C4-2B (cell line): ENCODE measurements around the gene PTMS.

Experiments
- ZFX ChIP-seq: fragments of 450-650 bp; IDR thresholded peaks from 2 replicates; pipeline ENCODE4 v1.6.1; 2017
- TF ChIP-seq, protein P1 (sequence below): fragments of 450-650 bp; conservative IDR thresholded peaks from 2 replicates; pipeline ENCODE4 v1.5.1; 2017; ENCODE audit warnings: mild to moderate bottlenecking

GRCh38 chr12:6747216-6747615, 18.9 kb upstream of the PTMS start:
- TF ChIP-seq, protein P1, sequence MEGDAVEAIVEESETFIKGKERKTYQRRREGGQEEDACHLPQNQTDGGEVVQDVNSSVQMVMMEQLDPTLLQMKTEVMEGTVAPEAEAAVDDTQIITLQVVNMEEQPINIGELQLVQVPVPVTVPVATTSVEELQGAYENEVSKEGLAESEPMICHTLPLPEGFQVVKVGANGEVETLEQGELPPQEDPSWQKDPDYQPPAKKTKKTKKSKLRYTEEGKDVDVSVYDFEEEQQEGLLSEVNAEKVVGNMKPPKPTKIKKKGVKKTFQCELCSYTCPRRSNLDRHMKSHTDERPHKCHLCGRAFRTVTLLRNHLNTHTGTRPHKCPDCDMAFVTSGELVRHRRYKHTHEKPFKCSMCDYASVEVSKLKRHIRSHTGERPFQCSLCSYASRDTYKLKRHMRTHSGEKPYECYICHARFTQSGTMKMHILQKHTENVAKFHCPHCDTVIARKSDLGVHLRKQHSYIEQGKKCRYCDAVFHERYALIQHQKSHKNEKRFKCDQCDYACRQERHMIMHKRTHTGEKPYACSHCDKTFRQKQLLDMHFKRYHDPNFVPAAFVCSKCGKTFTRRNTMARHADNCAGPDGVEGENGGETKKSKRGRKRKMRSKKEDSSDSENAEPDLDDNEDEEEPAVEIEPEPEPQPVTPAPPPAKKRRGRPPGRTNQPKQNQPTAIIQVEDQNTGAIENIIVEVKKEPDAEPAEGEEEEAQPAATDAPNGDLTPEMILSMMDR: no peak
- TF ChIP-seq ZFX: no peak
